OCI-LY3 (cell line): Measurements from ENCODE around the gene RPS19.

Experiments used
- H2AFZ ChIP-seq: fragments of 200-600, 300-600 bp; shearing (Covaris generic); 2 replicates; pipeline ENCODE4 v1.6.0; 2014; ENCODE audit warnings: antibody characterized with exemption, low read depth, low read length
- H3K27ac ChIP-seq: fragments of 200-600, 300-600 bp; sonication (generic); 2 replicates; pipeline ENCODE4 v1.5.1; 2014; ENCODE audit warnings: mild to moderate bottlenecking, low read length, moderate library complexity, mixed read lengths
- H3K27me3 ChIP-seq: fragments of 200-600, 300-600 bp; sonication (generic); 2 replicates; pipeline ENCODE4 v1.6.1; 2014; ENCODE audit warnings: low read depth, low read length, mixed read lengths
- H3K36me3 ChIP-seq: fragments of 200-600, 300-600 bp; sonication (generic); replicated peaks from 2 replicates; pipeline ENCODE3; 2014; ENCODE audit warnings: low read depth, low read length, mixed read lengths
- H3K4me1 ChIP-seq: fragments of 300-600, 200-600 bp; sonication (generic); 2 replicates; pipeline ENCODE4 v1.6.1; 2014; ENCODE audit warnings: low read length, mixed read lengths
- H3K4me2 ChIP-seq: fragments of 200-600, 300-600 bp; sonication (generic); 2 replicates; pipeline ENCODE4 v1.6.1; 2014; ENCODE audit warnings: low read length, mixed read lengths
- H3K4me3 ChIP-seq: fragments of 300-600, 200-600 bp; sonication (generic); 2 replicates; pipeline ENCODE4 v1.5.1; 2014; ENCODE audit warnings: antibody characterized with exemption, mild to moderate bottlenecking, low read length, moderate library complexity
- H3K79me2 ChIP-seq: fragments of 300-600, 200-600 bp; shearing (Covaris generic); 2 replicates; pipeline ENCODE4 v1.6.1; 2014; ENCODE audit warnings: mild to moderate bottlenecking, low read length, mixed read lengths
- H3K9ac ChIP-seq: fragments of 300-600, 200-600 bp; shearing (Covaris generic); 2 replicates; pipeline ENCODE4 v1.6.0; 2014; ENCODE audit warnings: mild to moderate bottlenecking, low read length, moderate library complexity
- H3K9me3 ChIP-seq: fragments of 200-600, 300-600 bp; shearing (Covaris generic); 2 replicates; pipeline ENCODE4 v1.6.1; 2014; ENCODE audit warnings: low read length, mixed read lengths; ENCODE audit not compliant: insufficient read depth
- H4K20me1 ChIP-seq: fragments of 200-600, 300-600 bp; sonication (generic); 2 replicates; pipeline ENCODE4 v1.6.1; 2016; ENCODE audit warnings: low read length, mixed read lengths; ENCODE audit not compliant: insufficient read depth
- CTCF ChIP-seq: fragments of 200-600, 300-600 bp; sonication (generic); IDR thresholded peaks from 2 replicates; pipeline ENCODE4 v1.5.1; 2014; ENCODE audit warnings: antibody characterized with exemption, low read length, low read depth
- EZH2phosphoT487 ChIP-seq: fragments of 200-600 bp; shearing (Covaris generic); IDR thresholded peaks from 2 replicates; pipeline ENCODE4 v1.6.1; 2018; ENCODE audit warnings: antibody characterized with exemption, mixed run types, low read depth

Gene RPS19

GRCh38 chr19:41890936-41891335 lies 30.9 kb downstream of the RPS19 start:
- no peak overlapping the region for H3K27ac ChIP-seq
- H3K4me2 ChIP-seq = no peak overlapping the region
- no peak overlapping the region for H3K4me3 ChIP-seq
- H3K4me1 ChIP-seq = peaks cover 34% of the 10 kb centered on the region
- H3K9me3 ChIP-seq = no peaks in the 10 kb centered on the region
- peaks cover 17% of the 10 kb centered on the region for H4K20me1 ChIP-seq
- no peak overlapping the region for H2AFZ ChIP-seq
- peaks cover 22% of the 10 kb centered on the region for H3K36me3 ChIP-seq
- no peak for TF ChIP-seq CTCF
- no peak for TF ChIP-seq EZH2phosphoT487
- no peak overlapping the region for H3K9ac ChIP-seq
- H3K27me3 ChIP-seq = no peaks in the 10 kb centered on the region
- H3K79me2 ChIP-seq = peaks cover 13% of the 10 kb centered on the region

GRCh38 chr19:41892173-41892902 lies 32.3 kb downstream of the RPS19 start:
- H3K36me3 ChIP-seq = peaks cover 22% of the 10 kb centered on the region
- no peaks in the 10 kb centered on the region for H3K79me2 ChIP-seq
- TF ChIP-seq CTCF (no peak), EZH2phosphoT487 (no peak)
- no peak overlapping the region for H3K27ac ChIP-seq
- peaks cover 11% of the 10 kb centered on the region for H4K20me1 ChIP-seq
- H3K9ac ChIP-seq = no peak overlapping the region
- H3K4me2 ChIP-seq = no peak overlapping the region
- no peak overlapping the region for H2AFZ ChIP-seq
- no peak overlapping the region for H3K4me3 ChIP-seq
- no peaks in the 10 kb centered on the region for H3K9me3 ChIP-seq
- H3K27me3 ChIP-seq = no peaks in the 10 kb centered on the region
- peaks cover 30% of the 10 kb centered on the region for H3K4me1 ChIP-seq

GRCh38 chr19:41893899-41894298 lies 33.8 kb downstream of the RPS19 start:
- Histone ChIP-seq H3K27ac (peak overlapping the region; percentile 53), H3K4me2 (peak overlapping the region; percentile 51), H3K79me2 (no peaks in the 10 kb centered on the region), H2AFZ (no peak overlapping the region), H3K4me3 (no peak overlapping the region), H4K20me1 (peaks cover 6% of the 10 kb centered on the region), H3K36me3 (peaks cover 33% of the 10 kb centered on the region), H3K4me1 (peaks cover 25% of the 10 kb centered on the region), H3K27me3 (no peaks in the 10 kb centered on the region), H3K9me3 (no peaks in the 10 kb centered on the region), H3K9ac (no peak overlapping the region)
- TF ChIP-seq CTCF = no peak; the same call in 1 of the 2 replicates
- no peak for TF ChIP-seq EZH2phosphoT487

GRCh38 chr19:41894350-41894749 lies 34.3 kb downstream of the RPS19 start:
- Histone ChIP-seq H3K27ac (peak overlapping the region; percentile 53), H3K4me3 (no peak overlapping the region), H3K9me3 (no peaks in the 10 kb centered on the region), H3K79me2 (no peaks in the 10 kb centered on the region), H3K27me3 (no peaks in the 10 kb centered on the region), H4K20me1 (peaks cover 6% of the 10 kb centered on the region), H2AFZ (no peak overlapping the region), H3K4me1 (peaks cover 25% of the 10 kb centered on the region), H3K36me3 (peaks cover 29% of the 10 kb centered on the region), H3K9ac (no peak overlapping the region), H3K4me2 (peak overlapping the region; percentile 51)
- TF ChIP-seq EZH2phosphoT487 = no peak
- TF ChIP-seq CTCF = no peak
